HG03280 (cell line): ENCODE results near the gene KRT35.

Experiments
- ATAC-seq: cut with Tn5 transposase; IDR thresholded peaks from one replicate; pipeline ENCODE4 v1.9.1; 2021; ENCODE audit warnings: mild to moderate bottlenecking, moderate library complexity; ENCODE audit not compliant: unreplicated experiment

Gene KRT35

DNA sequence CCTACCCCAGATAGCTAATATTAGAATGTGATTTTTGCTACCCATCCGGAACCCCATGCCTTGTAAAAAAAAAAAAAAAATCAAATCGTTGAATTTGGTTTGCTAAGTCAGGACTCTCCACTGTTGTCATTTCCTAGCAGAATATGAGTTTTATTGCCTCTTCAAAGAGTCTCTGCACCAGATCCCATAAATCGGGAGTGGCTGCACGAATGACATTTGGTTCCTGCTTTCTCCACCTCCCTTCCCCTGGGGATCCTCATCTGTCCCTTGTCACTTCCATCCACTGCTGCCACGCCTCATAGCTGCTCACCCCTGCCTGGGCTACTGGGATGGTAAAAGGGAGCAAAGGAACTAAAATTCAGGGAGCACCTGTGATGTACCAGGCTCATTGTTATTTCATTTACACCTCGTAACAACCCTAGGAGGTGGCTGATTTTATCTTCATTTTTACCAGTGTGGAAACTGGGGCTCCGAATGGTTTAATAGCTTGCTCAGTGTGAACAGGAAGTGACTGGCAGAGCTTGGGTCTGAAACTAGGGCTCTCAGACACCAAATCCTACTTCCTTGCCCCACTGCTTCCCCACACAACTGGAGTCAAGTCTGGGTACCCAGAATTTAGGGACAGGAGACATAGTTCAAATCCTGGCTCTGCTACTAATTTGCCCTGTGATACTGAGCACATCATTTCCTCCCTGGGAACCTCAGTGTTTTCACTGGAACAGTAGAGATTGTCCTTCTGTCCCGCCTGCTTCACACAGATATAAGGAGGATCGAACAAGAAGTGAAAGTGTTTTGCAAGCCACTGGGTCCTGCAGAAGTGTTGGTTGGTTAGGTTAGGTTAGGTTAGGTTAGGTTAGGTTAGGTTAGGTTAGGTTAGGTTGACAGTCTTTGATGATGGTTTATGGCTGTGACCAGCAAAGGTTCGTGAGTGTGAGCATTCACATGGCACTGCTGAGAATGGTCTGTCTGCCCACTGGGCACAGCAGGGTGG lies 9.3 kb upstream of the KRT35 start:
- no peak for ATAC-seq

DNA sequence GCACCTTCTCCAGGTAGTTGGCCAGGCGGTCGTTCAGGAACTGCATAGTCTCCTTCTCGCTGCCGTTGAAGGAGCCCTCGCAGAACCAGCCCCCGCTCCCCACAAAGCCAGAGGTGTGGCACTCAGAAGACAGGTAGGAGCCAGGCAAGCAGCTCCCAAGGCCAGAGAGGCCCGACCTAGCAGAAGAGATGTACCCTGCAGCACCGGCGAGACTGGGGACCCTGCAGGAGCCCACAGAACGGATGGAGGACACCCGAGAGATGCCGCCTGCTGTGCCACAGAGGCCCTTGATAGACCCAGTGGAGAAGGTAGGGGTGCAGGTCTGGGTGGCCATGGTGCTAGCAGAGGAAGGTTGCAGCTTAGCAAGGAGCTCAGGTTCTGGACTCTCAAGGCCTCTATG lies 8.6 kb upstream of the KRT35 start, which contains the start of gene KRT36:
Gene KRT36 (minus strand): TSS at position 380 of the 400 bp plus-strand sequence. CDS start 46 bp downstream, at position 334.
- ATAC-seq, result no peak

DNA sequence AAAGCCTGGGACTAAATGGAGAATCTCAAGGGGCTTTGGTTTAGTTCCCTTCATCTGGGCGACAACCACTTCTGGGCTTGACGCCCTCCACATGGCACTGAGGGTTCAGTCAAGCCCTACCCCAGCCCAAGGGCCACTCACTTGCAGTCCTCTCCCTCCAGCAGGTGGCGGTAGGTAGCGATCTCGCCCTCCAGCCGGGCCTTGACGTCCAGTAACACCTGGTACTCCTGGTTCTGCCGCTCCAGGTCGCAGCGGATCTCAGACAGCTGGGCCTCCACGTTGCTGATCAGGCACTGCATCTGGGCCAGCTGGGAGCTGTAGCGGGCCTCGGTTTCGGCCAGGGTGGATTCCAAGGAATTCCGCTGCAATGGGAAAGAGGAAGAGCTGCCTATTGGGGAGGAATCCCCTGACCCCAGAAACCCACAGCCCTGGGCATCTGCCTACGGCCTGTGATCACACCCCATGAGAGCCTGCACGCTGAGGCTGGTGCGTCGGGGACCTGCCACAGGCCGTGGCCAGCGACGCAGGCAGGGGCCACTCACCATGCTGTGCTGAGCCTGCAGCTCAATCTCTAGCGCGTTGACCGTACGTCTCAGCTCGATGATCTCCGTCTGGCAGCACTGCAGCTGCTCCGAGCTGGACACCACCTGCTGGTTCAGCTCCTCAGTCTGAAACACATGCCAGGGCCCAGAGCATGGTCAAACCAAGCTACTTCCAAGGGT lies 6.0 kb upstream of the KRT35 start:
- ATAC-seq, result no peak

DNA sequence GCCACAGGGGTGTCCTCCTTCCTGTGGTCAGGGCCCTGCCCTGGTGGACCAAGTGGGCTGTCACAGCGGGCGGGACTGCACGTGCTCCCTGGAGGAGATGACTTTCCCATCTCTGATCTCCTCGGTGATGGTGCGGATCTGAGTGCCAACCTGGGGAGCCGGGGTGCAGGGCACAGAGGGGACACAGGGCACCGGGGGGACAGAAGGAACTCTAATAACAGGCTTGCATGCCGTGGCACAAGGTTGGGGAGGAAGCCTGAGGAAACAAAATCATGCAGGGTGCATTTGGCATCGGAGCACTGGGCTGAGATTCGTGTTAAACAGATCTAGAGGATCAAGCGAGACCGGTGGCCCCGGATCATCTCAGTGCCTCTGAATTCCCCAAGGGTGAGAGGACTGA lies 5.4 kb upstream of the KRT35 start:
- no peak for ATAC-seq

DNA sequence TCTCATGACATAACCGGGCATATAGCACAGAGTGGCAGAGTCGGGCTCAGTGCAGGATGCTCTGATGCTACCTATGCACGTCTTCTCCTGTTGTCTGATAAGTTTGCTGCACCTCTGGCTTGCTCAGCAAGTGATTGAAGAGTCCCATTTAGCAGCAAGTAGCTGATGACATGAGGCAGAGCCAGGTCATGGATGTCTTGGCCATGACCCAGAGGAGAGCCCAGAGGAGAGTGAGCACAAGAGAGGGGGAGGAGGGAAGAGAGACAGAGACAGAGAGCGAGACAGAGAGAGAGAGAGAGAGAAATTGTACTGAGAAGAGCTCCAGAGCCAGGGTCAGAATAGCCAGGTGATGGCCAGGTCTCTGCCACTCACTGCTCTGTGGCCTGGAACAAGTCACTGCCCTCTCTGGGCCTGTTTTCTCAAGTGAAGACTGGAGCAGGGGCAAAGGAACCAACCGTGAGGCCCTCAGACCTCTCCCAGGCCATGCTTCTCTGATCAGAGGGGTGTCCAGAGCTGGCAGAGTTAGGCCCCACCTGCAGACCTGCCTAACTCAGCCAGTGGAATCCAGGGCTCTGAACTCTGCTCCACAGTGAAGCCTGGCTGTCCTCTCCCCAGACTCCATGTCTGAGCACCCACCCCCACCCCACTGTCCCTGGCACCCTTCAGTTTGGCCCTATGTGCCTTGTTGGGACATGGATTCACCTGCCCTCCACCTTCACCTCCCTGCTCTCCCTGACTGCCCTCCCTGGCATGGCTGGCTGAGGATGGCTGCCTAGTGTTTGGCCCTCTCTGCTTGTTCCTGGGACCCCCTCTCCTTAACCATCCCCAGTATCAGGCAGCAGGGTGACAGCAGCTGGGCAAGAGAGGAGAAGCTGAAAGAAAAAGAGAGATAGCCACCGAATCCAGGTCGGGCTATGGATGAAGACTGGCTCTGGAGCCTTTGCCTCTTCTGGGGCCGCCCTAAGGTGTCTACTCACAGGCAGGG lies 4.3 kb upstream of the KRT35 start:
- no peak for ATAC-seq

DNA sequence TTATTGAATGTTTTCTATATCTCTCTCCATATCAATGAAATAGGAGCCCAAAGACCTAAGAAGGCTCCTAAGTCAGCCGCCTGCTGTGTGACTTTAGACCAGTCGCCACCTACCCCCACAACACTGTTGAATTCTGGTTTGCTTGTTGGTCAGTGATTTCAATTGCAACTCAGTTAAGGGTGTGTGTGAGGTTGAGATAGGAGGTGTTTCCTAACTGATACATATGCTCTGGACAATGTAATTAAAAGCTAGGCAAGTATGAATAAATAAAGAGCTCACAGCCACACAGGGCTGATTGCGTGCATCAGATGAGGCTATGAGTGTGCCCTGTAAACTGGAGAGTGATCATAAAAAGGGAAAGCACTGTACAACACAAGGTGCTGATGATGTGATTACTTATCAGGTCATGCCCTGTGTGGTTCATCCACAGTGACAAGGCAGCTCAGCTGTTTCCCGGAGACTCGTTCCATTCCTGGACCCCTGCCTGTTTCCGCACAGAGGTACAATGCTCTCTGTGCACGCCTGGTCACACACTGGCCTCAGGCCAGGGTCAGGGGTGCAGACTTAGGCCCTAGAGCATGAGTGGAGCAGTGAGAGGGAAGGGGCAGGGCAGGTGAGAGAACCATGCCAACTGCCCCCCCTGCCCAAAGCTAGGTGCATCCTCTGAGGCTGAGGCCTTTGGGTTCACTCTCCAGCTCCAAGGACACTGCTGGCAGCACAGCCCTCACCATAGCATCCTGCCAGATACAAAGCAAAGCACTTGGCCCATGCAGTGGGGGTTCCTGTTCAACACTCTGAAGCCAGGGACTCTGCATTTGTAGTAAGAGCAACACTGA lies 3.3 kb upstream of the KRT35 start:
- no peak for ATAC-seq

DNA sequence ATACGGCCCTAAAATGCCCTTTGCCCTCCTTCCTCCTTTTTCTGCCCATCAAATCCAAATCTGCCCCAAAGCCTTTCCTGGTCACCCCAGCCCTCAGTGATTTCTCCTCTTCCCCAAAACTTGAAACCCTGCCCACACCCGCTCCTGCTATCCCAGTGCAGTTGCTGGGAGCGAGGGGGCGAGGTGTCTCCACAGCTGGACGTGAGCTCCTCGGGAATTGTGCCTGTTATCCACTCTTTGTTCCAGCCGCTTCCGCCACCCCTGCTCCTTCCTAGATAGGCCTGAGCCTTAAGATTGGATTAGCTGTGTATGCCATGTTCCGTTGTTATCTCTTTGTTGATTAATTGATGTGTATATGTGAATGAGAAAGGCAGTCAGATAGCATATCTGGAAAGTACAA lies 2.6 kb upstream of the KRT35 start:
- ATAC-seq, result no peak

DNA sequence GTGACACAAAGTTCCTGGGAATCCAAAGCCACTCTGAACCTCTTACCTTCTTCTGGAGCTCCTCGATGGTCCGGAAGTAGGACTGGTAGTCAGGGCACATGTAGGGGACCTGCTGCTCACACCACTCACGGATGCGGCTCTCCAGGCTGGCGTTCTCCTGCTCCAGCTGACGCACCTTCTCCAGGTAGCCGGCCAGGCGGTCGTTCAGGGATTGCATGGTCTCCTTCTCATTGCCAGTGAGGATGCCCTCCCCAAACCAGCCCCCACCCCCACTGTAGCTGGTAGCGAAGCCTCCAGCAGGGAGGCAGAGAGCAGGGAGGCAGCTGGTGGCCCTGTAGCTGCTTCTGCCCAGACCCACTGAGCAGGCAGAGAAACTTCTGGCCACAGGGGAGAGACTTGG lies 370 bp downstream of the KRT35 start:
- no peak for ATAC-seq

DNA sequence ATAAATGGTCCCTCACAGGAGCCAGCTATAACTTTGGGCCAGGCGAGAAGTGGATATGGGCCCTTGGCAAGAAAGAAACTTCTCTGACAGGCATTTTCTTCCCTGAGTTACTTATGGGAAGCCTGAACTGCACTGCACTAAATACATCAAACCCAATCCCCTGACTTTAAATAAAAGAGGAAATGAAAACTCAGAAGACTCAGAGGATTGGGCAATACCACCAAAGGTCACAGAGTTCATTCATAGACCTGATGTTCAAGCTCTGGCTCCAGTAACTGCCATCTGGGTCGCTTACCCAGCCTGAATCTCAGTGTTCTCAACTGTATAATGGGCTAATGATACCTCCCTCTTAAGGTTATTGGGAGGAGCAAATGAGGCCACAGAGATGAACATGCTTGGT lies 815 bp downstream of the KRT35 start:
- ATAC-seq, result no peak

DNA sequence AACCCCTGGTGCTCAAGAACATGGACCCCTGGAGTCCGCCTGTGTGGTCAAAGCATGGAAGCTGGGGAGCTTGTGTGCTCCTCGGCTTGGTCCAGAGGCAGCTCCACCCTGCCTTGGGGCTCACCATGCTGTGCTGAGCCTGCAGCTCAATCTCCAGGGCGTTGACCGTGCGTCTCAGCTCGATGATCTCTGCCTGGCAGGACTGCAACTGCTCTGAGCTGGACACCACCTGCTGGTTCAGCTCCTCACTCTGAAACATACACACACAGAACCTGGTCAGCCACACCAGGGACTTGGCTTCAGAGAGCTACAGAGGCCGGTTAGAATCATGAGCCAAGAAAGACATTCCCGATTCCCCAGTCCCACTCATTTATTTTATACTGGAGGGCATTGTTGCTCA lies 2.7 kb downstream of the KRT35 start:
- ATAC-seq, result no peak

DNA sequence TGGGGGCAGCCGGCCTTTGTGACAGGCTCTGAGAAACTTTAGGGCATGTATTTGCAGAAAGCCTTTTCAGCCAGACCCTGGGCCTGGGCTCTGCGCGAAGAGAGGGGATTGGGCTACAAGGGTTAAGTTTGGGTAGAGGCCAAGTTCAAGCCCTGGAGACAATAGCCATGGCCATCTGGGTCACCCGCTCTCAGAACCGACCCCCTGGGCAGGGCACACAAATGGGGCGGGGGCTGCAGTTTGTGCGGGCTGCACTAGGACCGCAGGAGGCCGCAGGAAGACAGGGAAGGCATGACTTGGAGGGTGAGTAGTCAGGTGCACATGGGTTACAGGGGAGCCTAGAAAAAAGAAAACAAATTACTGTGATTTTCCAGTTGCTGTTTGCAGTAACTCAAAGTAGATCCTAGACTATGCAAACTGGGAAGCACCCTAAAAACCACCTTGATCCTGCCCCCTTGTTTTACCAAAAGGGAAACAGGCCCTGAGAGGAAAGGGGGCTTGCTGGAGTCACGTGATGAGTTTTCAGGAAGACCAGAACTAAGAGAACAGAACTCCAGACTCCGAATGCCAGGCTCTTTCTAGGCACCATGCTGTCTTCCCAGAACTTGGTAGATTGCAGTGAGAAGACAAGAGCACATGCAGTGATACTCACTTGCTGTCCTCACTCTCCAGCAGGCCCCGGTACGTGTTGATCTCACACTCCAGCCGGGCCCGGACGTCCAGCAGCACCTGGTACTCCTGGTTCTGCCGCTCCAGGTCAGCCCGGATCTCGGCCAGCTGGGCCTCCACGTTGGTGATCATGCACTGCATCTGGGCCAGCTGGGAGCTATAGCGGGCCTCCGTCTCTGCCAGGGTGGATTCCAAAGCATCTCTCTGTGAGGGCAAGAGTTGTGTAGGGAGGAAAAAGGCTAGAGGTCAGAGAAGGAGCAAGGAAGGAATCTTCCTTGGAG lies 3.8 kb downstream of the KRT35 start:
- ATAC-seq, result no peak

DNA sequence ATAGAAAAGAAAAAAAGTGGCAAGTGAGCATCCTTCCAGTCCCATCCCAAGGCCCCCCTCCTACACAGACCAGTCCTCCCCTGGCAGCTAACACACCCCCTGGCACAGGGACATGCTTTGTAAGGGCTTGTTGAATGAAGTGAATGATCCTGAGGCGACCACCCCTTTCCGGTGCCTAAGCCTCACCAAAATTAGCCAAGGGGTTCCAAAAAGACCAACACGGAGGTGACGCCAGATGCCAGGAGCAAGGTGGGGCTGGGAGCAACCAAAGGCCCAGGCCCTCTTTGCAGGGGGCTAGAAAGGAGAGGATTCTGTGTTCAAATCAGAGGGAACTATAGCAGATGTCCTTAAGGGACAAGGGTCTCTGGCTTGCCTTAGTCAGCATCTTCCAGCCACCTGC lies 5.5 kb downstream of the KRT35 start:
- ATAC-seq, result no peak

DNA sequence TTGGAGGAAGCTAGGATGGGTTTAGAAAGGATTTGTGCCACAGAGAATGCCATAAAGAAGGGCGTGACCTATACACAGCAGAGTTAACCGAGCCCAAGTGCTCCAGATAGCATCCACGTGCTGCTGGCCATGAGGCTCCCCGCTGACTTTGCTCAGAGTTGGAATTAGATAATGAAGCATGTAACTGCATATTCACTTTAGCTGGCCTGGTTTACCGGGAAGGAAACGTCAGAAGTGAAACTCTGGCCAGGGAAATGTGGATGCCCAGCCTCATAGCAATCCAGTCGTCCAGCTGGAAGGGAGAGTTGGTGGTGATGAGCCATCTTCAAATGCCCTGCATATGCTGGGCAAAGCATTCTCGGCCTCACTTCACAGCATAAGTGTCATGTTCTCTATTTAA lies 6.1 kb downstream of the KRT35 start:
- ATAC-seq, result no peak

DNA sequence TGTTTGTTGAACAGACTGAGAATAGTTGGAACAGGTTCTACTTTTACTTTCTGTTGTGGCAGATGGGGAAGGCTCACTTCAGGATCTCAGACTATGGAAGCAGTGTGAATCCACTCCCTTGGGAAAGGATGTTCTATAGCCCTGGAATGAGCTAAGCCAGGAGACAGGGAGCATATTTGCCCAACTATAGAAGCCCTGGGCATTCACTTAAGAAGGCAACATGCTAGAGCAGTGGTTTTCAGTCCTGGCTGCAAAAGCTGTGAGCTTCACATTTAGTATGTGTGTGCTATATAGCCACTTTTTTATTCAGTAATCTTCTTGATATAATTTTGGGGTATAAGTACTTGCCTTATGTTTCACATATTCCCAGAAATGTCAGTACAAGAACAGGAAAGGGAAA lies 12.6 kb downstream of the KRT35 start:
- ATAC-seq, result no peak

DNA sequence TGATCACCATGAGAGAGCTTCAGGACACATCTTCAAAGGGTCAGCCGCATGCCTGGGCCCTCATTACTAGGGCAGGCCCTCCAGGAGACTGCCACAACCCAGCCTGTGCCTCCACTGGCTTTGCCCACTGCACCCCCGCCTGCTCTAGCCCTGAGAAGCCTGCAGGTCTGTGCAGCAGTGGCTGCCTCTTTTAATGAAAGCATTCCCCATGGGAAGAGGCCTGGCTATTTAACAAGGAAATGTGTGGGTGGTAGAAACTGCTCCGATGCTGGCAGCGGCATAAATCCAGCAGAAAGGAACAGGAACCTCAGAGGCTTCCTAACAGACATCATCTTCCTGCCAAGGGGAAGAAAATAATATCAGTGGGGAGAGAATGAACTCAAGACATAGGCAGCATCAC lies 13.4 kb downstream of the KRT35 start:
- ATAC-seq, result no peak

DNA sequence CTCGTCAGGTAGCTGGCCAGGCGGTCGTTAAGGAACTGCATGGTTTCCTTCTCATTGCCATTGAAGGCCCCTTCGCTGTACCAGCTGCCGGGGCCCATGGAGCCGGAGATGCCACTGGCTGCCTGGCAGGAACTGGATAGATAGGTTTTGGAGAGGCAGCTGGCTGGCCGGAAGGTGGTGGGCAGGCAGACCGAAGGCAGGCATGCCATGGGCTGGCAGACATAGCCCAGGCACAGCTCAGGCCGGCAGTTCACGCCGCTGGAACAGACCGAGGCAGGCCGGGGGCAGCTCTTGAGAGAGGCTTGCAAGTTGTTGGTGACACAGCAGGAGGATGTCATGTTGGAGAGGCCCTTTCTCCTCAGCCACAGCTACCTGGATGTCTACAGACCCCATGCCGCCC lies 14.0 kb downstream of the KRT35 start, which contains the start of gene KRT32:
Gene KRT32 (minus strand): TSS at position 399 of the 400 bp plus-strand sequence. CDS start 61 bp downstream, at position 338.
- no peak for ATAC-seq

DNA sequence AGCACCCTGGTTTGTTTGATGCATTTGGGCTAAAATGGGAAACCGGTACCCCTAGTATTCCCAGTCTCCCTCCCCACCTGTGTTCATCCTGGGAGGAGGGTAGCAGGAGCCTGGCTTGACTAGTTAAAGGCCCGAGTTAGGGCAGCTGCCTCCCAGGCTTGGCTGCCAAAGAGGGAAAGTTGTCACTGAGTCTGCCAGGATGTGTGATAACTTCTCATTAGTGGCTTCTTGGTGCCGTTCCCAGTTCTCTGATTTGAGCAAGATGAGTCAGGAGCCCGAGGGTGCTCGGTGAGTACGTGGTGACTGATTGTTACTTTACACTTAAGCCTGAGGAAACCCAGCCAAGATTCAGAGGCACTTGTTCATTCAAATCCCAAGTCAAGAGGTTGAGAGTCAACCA lies 16.3 kb downstream of the KRT35 start:
- no peak for ATAC-seq

DNA sequence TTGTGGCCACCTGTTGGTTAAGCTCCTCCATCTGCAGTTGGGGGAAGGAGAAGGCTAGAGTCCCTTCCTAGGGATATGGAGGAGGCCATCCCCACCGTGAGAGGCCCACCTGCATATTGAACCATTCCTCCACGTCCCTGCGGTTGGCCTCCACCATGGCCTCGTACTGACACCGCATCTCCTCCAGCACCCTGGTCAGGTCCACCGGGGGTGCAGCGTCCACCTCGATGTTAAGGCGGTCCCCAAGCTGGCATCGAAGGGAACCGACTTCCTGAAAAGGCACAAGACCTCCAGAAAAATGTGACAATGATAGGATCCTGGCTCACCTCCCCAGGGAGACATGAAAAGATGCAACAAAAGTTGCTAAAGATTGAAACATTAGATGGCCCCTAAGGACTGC lies 16.8 kb downstream of the KRT35 start:
- no peak for ATAC-seq

DNA sequence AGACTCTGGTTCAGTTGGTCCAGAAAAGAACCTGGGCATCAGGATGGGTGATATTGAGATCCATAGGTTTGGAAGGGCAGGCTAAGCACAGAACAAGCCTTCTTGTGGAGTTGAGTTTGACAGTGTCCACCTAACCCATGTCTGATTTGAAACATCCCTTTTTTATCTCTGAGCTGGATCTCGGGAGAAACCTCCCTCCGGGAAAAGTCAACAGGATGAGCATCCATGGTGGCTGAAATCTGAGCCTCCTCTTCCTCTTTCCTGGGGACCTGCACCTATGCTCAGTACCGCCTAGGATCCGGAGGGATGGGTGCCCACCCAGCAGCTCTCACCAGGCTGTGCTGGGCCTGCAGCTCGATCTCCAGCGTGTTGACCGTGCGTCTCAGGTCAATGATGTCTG lies 17.2 kb downstream of the KRT35 start:
- no peak for ATAC-seq
